HG03571 (cell line): Measurements from ENCODE around the gene HS6ST1.

ENCODE experiments used
- ATAC-seq: cut with Tn5 transposase; IDR thresholded peaks from one replicate; pipeline ENCODE4 v1.9.1; 2021; ENCODE audit not compliant: unreplicated experiment

Gene HS6ST1

GRCh38 chr2:128284037-128284441, 34.6 kb downstream of the HS6ST1 start:
- ATAC-seq: no peak

GRCh38 chr2:128282976-128283810, 35.5 kb downstream of the HS6ST1 start:
- no peak for ATAC-seq

- no peak for ATAC-seq
These were observed 36.3 kb downstream of the HS6ST1 start for GRCh38 chr2:128282246-128282975.

GRCh38 chr2:128281852-128282245, 36.8 kb downstream of the HS6ST1 start:
- no peak for ATAC-seq

- no peak for ATAC-seq
These were observed 37.8 kb downstream of the HS6ST1 start for GRCh38 chr2:128280901-128281321.

- ATAC-seq: no peak
These were observed 38.4 kb downstream of the HS6ST1 start for GRCh38 chr2:128280158-128280871.

GRCh38 chr2:128279786-128280157, 38.9 kb downstream of the HS6ST1 start:
- ATAC-seq: no peak

GRCh38 chr2:128279009-128279408, 39.7 kb downstream of the HS6ST1 start:
- ATAC-seq: no peak

- ATAC-seq: no peak
These were observed 40.5 kb downstream of the HS6ST1 start for GRCh38 chr2:128277961-128278681.

GRCh38 chr2:128276878-128277675, 41.6 kb downstream of the HS6ST1 start:
- no peak for ATAC-seq

- no peak for ATAC-seq
These were observed 43.1 kb downstream of the HS6ST1 start for GRCh38 chr2:128275498-128276045.

- ATAC-seq: no peak
These were observed 44.5 kb downstream of the HS6ST1 start for GRCh38 chr2:128274218-128274617.

GRCh38 chr2:128273469-128274081, 45.1 kb downstream of the HS6ST1 start:
- no peak for ATAC-seq

GRCh38 chr2:128272601-128273468, 45.8 kb downstream of the HS6ST1 start:
- ATAC-seq: no peak

GRCh38 chr2:128271911-128272600, 46.6 kb downstream of the HS6ST1 start:
- no peak for ATAC-seq

- no peak for ATAC-seq
These were observed 47.1 kb downstream of the HS6ST1 start for GRCh38 chr2:128271597-128271910.

- no peak for ATAC-seq
These were observed 47.7 kb downstream of the HS6ST1 start for GRCh38 chr2:128270672-128271596.
